C4-2B (cell line): ENCODE measurements around the gene CRHBP.

Experiments used
- H3K27ac ChIP-seq: fragments of 450-650 bp; 2 replicates; pipeline ENCODE4 v1.5.1; 2017
- CTCF ChIP-seq: fragments of 450-650 bp; conservative IDR thresholded peaks from 2 replicates; pipeline ENCODE4 v1.5.1; 2017; ENCODE audit warnings: mild to moderate bottlenecking
- ZFX ChIP-seq: fragments of 450-650 bp; IDR thresholded peaks from 2 replicates; pipeline ENCODE4 v1.6.1; 2017

Gene CRHBP

GRCh38 chr5:76946090-76946489 is 6.8 kb upstream of the CRHBP start:
- H3K27ac ChIP-seq: no peak overlapping the region
- TF ChIP-seq ZFX: no peak

GRCh38 chr5:76947082-76947503 is 5.8 kb upstream of the CRHBP start:
- no peak overlapping the region for H3K27ac ChIP-seq
- TF ChIP-seq ZFX (no peak), CTCF (no peak)

GRCh38 chr5:76953551-76954382 is 922 bp downstream of the CRHBP start:
- TF ChIP-seq ZFX: no peak
- TF ChIP-seq CTCF: no peak
- H3K27ac ChIP-seq: no peak overlapping the region

GRCh38 chr5:76954383-76954763 is 1.5 kb downstream of the CRHBP start:
- TF ChIP-seq CTCF: no peak
- TF ChIP-seq ZFX: no peak
- H3K27ac ChIP-seq: no peak overlapping the region

- TF ChIP-seq CTCF: no peak
- TF ChIP-seq ZFX: no peak
- H3K27ac ChIP-seq: no peak overlapping the region
Measured at GRCh38 chr5:76956033-76956432, 3.2 kb downstream of the CRHBP start.

- TF ChIP-seq ZFX (no peak), CTCF (no peak)
- no peak overlapping the region for H3K27ac ChIP-seq
Measured at GRCh38 chr5:76958991-76959767, 6.3 kb downstream of the CRHBP start.

- TF ChIP-seq ZFX (no peak), CTCF (no peak)
- no peak overlapping the region for H3K27ac ChIP-seq
Measured at GRCh38 chr5:76960004-76960625, 7.3 kb downstream of the CRHBP start.
